ENCODE results near the gene HHATL. TPM values are rescaled to one million over a fixed set of nuclear protein-coding genes. Genes with fewer than 3 reads are reported as not detected.
A peak's percentile ranks its signal among the peaks of the same experiment; 100 is the strongest.

Gene HHATL, protein sequence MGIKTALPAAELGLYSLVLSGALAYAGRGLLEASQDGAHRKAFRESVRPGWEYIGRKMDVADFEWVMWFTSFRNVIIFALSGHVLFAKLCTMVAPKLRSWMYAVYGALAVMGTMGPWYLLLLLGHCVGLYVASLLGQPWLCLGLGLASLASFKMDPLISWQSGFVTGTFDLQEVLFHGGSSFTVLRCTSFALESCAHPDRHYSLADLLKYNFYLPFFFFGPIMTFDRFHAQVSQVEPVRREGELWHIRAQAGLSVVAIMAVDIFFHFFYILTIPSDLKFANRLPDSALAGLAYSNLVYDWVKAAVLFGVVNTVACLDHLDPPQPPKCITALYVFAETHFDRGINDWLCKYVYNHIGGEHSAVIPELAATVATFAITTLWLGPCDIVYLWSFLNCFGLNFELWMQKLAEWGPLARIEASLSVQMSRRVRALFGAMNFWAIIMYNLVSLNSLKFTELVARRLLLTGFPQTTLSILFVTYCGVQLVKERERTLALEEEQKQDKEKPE
- under 1 TPM in 1 of 3 donors, not detected in 2; 0.70 TPM for total RNA-seq
- long read RNA-seq, donor 1: 0 reads
- long read RNA-seq, donor 2: 0 reads

DNA sequence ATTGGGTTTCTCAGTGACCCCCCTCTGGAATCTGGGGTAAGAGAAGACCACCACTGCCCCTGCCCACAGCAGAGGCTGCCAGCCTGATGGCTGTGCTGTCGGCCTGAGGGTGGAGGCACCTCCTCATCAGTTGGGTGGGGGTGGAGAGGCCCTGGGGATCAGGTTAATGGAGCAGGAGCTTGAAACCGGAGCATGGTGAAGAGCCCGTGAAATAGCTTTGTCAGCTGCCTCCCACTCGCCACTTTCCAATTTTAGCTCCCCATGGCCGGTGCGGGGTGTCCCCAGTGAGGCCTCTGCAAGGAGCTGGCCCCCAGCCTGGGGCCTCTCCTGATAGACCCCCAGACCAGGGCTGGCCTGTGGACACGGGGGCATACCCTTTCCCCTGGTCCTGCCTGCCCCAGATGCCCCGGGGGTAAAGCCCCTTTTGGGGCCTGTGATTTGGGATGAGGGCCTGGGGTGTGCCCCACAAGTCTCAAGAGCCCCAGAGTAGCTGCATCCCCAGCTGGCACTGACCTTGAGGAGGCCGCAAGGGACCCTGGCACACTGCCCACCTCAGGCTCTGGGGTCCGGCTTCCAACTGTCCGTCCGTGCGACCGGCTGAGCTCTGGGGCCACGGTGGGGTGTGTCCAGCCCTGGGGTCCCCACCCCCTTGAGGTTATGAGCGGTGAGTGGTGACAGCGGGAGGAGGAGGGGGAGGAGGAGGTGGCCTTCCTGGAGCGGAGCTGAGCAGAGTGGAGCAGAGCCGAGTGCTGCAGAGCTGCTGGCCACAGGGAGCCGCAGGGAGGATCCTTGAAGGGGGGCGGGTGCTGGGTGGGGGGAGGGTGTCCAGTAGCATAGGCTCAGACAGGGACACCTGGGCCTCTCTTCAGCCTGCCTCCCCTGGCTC lies at the start of gene HHATL:
Gene HHATL (minus strand): TSS at position 733 of the 886 bp plus-strand sequence. CDS start 1,972 bp downstream, outside the sequence.
- no peak for ATAC-seq
- peak in 1 of 3 donors; percentile 37 for DNase-seq
- Histone ChIP-seq H3K36me3 (ENCODE audit: low read depth) (no peaks in the 10 kb centered on the region), H3K4me3 (no peak within 1 kb of the TSS), H3K9me3 (no peaks in the 10 kb centered on the region), H3K4me1 (ENCODE audit: low read depth) (no peaks in the 10 kb centered on the region)
- no peak for TF ChIP-seq CTCF (IDR thresholded peaks at IDR 0.05)
- intact Hi-C loops (cut with DNase I, micrococcal nuclease): no loop called here

DNA sequence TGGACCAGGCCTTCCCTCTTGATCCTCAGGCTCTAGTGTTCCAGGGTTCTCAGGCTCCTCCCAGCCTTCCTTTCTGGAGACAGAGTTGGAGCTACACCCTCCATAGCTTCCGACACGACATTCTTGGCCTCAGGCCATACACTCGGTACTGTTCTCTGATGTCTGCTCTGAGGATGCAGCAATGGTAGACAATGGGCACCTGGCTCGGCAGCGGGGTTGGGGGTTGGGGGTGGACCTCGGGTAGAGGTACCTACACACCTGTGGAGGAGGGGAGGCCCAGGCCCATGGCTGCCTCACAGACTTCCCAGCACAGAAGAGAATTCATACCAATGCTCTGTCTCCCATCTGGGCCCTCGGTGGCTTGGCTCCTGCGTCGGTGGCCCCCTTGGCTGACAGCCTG lies 49.0 kb upstream of the HHATL start:
- intact Hi-C loops (cut with DNase I, micrococcal nuclease): no loop called here
- Histone ChIP-seq H3K9me3 (no peaks in the 10 kb centered on the region), H3K4me3 (no peak overlapping the region), H3K4me1 (ENCODE audit: low read depth) (no peaks in the 10 kb centered on the region), H3K36me3 (ENCODE audit: low read depth) (no peaks in the 10 kb centered on the region)
- DNase-seq: no peak
- no peak for TF ChIP-seq CTCF (IDR thresholded peaks at IDR 0.05)
- ATAC-seq: no peak

DNA sequence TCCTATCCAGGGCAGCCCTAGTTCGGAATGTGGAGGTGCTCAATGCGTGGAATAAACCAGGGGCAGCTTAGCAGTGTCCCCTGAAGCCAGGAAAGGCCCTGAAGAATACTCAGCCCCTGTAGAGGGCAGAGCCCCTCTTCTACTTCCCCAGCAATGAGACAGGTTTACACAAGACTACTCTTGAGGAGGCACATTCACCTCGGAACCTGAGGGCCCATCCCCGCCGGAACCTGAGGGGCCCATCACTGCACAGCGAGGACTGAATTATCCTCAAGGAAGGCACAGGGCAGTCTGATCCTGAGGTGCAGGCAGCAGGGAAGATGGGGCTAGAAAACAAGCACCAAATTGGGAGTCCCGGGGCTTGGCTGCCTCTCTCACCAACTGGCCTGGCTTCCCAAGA lies 48.2 kb upstream of the HHATL start:
- no peak for TF ChIP-seq CTCF (IDR thresholded peaks at IDR 0.05)
- no peaks in the 10 kb centered on the region for H3K36me3 ChIP-seq (ENCODE audit: low read depth)
- ATAC-seq (no peak), DNase-seq (no peak)
- no peaks in the 10 kb centered on the region for H3K9me3 ChIP-seq
- H3K4me1 ChIP-seq (ENCODE audit: low read depth): no peaks in the 10 kb centered on the region
- intact Hi-C loops (cut with DNase I, micrococcal nuclease): no loop called here
- H3K4me3 ChIP-seq: no peak overlapping the region

DNA sequence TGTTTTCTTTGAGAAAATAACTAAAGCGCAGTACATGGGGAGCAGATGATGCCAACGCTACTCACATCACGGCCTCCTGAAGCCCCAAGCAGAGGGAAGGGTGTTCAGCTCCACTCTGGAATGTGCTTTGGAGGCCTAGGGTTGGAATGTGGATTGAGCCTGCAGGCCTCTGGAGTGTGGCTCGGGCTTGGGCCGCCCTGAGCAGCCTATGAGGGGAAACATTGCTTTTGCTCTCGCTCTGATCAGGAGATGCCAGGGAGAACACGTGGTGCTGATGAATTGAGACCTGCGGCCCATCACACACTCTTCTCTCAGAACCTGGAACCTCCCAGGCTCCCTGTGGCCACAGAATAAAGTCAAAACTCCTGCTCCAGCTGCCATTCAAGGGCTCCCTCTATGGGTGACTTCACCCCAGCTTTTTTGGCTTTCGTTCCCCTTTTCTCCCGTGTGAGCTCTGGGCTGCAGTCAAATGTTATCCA lies 47.2 kb upstream of the HHATL start:
- no peaks in the 10 kb centered on the region for H3K4me1 ChIP-seq (ENCODE audit: low read depth)
- intact Hi-C loops (cut with DNase I, micrococcal nuclease): loop anchor here in 1 of 2 donors (10.0 kb wide), 1 partner anchor 95 kb away; the partner anchor contains the start of gene ZBTB47
- no peaks in the 10 kb centered on the region for H3K9me3 ChIP-seq
- ATAC-seq (peak; percentile 35), DNase-seq (no peak)
- TF ChIP-seq CTCF (IDR thresholded peaks at IDR 0.05): no peak
- no peaks in the 10 kb centered on the region for H3K36me3 ChIP-seq (ENCODE audit: low read depth)
- H3K4me3 ChIP-seq: no peak overlapping the region

DNA sequence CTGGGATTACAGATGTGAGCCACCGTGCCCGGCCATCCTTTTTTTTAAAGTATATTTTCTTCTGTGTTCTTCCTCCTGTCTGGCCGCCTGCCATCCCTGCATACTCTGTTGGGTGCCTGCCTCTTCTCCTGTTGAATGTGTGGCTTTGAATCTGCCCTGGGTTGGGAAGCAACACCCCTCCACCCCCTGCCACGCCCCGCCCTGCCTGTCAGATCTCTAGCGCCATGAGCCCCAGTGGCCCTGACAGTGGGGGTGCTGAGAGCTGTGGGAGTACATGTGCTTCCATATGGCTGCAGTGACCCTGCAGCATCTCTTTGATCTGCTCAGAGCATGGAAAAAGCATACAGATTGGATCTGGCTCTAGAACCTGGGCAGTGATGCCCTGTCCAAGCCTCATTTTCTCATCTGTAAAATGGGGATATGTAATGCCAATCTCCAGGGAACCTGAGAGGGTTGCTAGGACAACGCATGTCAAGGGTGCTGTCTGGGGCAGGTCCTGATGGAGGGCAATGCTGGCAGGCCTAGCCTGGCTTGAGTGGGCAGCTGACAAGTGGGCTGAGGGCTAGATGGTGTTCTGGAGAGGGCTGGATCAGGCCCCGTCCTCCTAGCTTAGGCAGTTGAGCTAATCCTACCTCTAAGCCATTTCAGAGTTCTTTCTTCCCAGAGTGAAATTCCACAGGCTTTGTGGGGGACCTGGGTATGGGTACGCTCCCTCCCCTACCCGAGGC lies 46.6 kb upstream of the HHATL start:
- no peak for ATAC-seq
- no peaks in the 10 kb centered on the region for H3K4me1 ChIP-seq (ENCODE audit: low read depth)
- no peaks in the 10 kb centered on the region for H3K36me3 ChIP-seq (ENCODE audit: low read depth)
- no peak for TF ChIP-seq CTCF (IDR thresholded peaks at IDR 0.05)
- no peak for DNase-seq
- intact Hi-C loops (cut with DNase I, micrococcal nuclease): loop anchor here in 1 of 2 donors (10.0 kb wide), 1 partner anchor 94 kb away; the partner anchor contains the start of gene ZBTB47
- no peaks in the 10 kb centered on the region for H3K9me3 ChIP-seq
- H3K4me3 ChIP-seq: no peak overlapping the region

All from mucosa of descending colon (tissue), 3 donors.